ENCODE measurements around the gene TOMM6.
"Not testable (repeated sequence)": the region's sequence is repeated elsewhere in the genome, so short reads cannot be mapped to it uniquely, and the experiment has no call there.

The TOMM6 gene

GRCh38 chr6:41799559-41799911 lies 12.0 kb downstream of the TOMM6 start:
- no peaks in the 10 kb centered on the region for H3K9me3 ChIP-seq (ENCODE audit: low read depth, low read length)
- TF ChIP-seq FOXP2 (optimal IDR thresholded peaks at IDR 0.05; ENCODE audit: control extremely low read depth, extremely low read length, insufficient read depth), result no peak
- no peak for TF ChIP-seq EZH2 (IDR thresholded peaks at IDR 0.05)
- no peak for TF ChIP-seq POLR2AphosphoS5 (IDR thresholded peaks at IDR 0.05; ENCODE audit: borderline replicate concordance, low read depth, low read length)
- DNase-seq (ENCODE audit: low read depth, low spot score), result no peak
- no peak overlapping the region for H3K4me3 ChIP-seq
- H3K36me3 ChIP-seq (ENCODE audit: insufficient read depth, low read length), result peaks cover 7% of the 10 kb centered on the region; the same call in 1 of the 2 replicates
- no peak overlapping the region for H3K9ac ChIP-seq (ENCODE audit: insufficient read length)
- H3K27ac ChIP-seq, result no peak overlapping the region

GRCh38 chr6:41801380-41801779 lies 13.9 kb downstream of the TOMM6 start:
- no peaks in the 10 kb centered on the region for H3K9me3 ChIP-seq (ENCODE audit: low read depth, low read length)
- H3K36me3 ChIP-seq (ENCODE audit: insufficient read depth, low read length), result peaks cover 8% of the 10 kb centered on the region; the same call in 1 of the 2 replicates
- TF ChIP-seq FOXP2 (optimal IDR thresholded peaks at IDR 0.05; ENCODE audit: control extremely low read depth, extremely low read length, insufficient read depth) (no peak), EZH2 (IDR thresholded peaks at IDR 0.05) (no peak), POLR2AphosphoS5 (IDR thresholded peaks at IDR 0.05; ENCODE audit: borderline replicate concordance, low read depth, low read length) (no peak)
- no peak overlapping the region for H3K9ac ChIP-seq (ENCODE audit: insufficient read length)
- H3K4me3 ChIP-seq, result no peak overlapping the region
- no peak overlapping the region for H3K27ac ChIP-seq
- no peak for DNase-seq (ENCODE audit: low read depth, low spot score)

GRCh38 chr6:41805830-41806774 lies 18.6 kb downstream of the TOMM6 start:
- Histone ChIP-seq H3K9ac (ENCODE audit: insufficient read length) (no peak overlapping the region), H3K27ac (no peak overlapping the region), H3K9me3 (ENCODE audit: low read depth, low read length) (no peaks in the 10 kb centered on the region), H3K36me3 (ENCODE audit: insufficient read depth, low read length) (peaks cover 4% of the 10 kb centered on the region; the same call in 1 of the 2 replicates), H3K4me3 (no peak overlapping the region)
- DNase-seq (ENCODE audit: low read depth, low spot score), result no peak
- TF ChIP-seq EZH2 (IDR thresholded peaks at IDR 0.05) (no peak), FOXP2 (optimal IDR thresholded peaks at IDR 0.05; ENCODE audit: control extremely low read depth, extremely low read length, insufficient read depth) (no peak), POLR2AphosphoS5 (IDR thresholded peaks at IDR 0.05; ENCODE audit: borderline replicate concordance, low read depth, low read length) (no peak)

GRCh38 chr6:41811095-41811494 lies 23.6 kb downstream of the TOMM6 start:
- Histone ChIP-seq H3K9ac (ENCODE audit: insufficient read length) (no peak overlapping the region), H3K36me3 (ENCODE audit: insufficient read depth, low read length) (no peaks in the 10 kb centered on the region), H3K4me3 (no peak overlapping the region), H3K9me3 (ENCODE audit: low read depth, low read length) (no peaks in the 10 kb centered on the region), H3K27ac (no peak overlapping the region)
- DNase-seq (ENCODE audit: low read depth, low spot score), result no peak
- TF ChIP-seq EZH2 (IDR thresholded peaks at IDR 0.05), result no peak
- no peak for TF ChIP-seq POLR2AphosphoS5 (IDR thresholded peaks at IDR 0.05; ENCODE audit: borderline replicate concordance, low read depth, low read length)
- no peak for TF ChIP-seq FOXP2 (optimal IDR thresholded peaks at IDR 0.05; ENCODE audit: control extremely low read depth, extremely low read length, insufficient read depth)

- not testable (repeated sequence) for H3K27ac ChIP-seq; H3K9me3 ChIP-seq (ENCODE audit: low read depth, low read length); H3K36me3 ChIP-seq (ENCODE audit: insufficient read depth, low read length); H3K4me3 ChIP-seq; DNase-seq (ENCODE audit: low read depth, low spot score); H3K9ac ChIP-seq (ENCODE audit: insufficient read length)
Measured at GRCh38 chr6:41811946-41812345, 24.5 kb downstream of the TOMM6 start.

- no peak for DNase-seq (ENCODE audit: low read depth, low spot score)
- no peak overlapping the region for H3K4me3 ChIP-seq
- no peak overlapping the region for H3K9ac ChIP-seq (ENCODE audit: insufficient read length)
- H3K9me3 ChIP-seq (ENCODE audit: low read depth, low read length), result no peaks in the 10 kb centered on the region
- H3K27ac ChIP-seq, result no peak overlapping the region
- no peaks in the 10 kb centered on the region for H3K36me3 ChIP-seq (ENCODE audit: insufficient read depth, low read length)
- TF ChIP-seq POLR2AphosphoS5 (IDR thresholded peaks at IDR 0.05; ENCODE audit: borderline replicate concordance, low read depth, low read length), result no peak
- TF ChIP-seq EZH2 (IDR thresholded peaks at IDR 0.05), result no peak
- TF ChIP-seq FOXP2 (optimal IDR thresholded peaks at IDR 0.05; ENCODE audit: control extremely low read depth, extremely low read length, insufficient read depth), result no peak
Measured at GRCh38 chr6:41813469-41813868, 26.0 kb downstream of the TOMM6 start.

- H3K9me3 ChIP-seq (ENCODE audit: low read depth, low read length), result no peaks in the 10 kb centered on the region
Measured at GRCh38 chr6:41813956-41814355, 26.5 kb downstream of the TOMM6 start.

GRCh38 chr6:41814629-41815028 lies 27.1 kb downstream of the TOMM6 start:
- TF ChIP-seq EZH2 (IDR thresholded peaks at IDR 0.05) (no peak), FOXP2 (optimal IDR thresholded peaks at IDR 0.05; ENCODE audit: control extremely low read depth, extremely low read length, insufficient read depth) (no peak), POLR2AphosphoS5 (IDR thresholded peaks at IDR 0.05; ENCODE audit: borderline replicate concordance, low read depth, low read length) (no peak)

More at GRCh38 chr6:41813956-41814355, 26.5 kb downstream of the TOMM6 start:
- Histone ChIP-seq H3K9ac (ENCODE audit: insufficient read length) (no peak overlapping the region), H3K27ac (no peak overlapping the region), H3K4me3 (no peak overlapping the region), H3K36me3 (ENCODE audit: insufficient read depth, low read length) (no peaks in the 10 kb centered on the region)
- no peak for TF ChIP-seq POLR2AphosphoS5 (IDR thresholded peaks at IDR 0.05; ENCODE audit: borderline replicate concordance, low read depth, low read length)
- no peak for TF ChIP-seq FOXP2 (optimal IDR thresholded peaks at IDR 0.05; ENCODE audit: control extremely low read depth, extremely low read length, insufficient read depth)
- TF ChIP-seq EZH2 (IDR thresholded peaks at IDR 0.05), result no peak
- DNase-seq (ENCODE audit: low read depth, low spot score), result no peak

More at GRCh38 chr6:41814629-41815028, 27.1 kb downstream of the TOMM6 start:
- H3K4me3 ChIP-seq, result no peak overlapping the region
- no peaks in the 10 kb centered on the region for H3K9me3 ChIP-seq (ENCODE audit: low read depth, low read length)
- no peaks in the 10 kb centered on the region for H3K36me3 ChIP-seq (ENCODE audit: insufficient read depth, low read length)
- DNase-seq (ENCODE audit: low read depth, low spot score), result no peak
- H3K27ac ChIP-seq, result no peak overlapping the region
- no peak overlapping the region for H3K9ac ChIP-seq (ENCODE audit: insufficient read length)

All from SK-N-MC (cell line).